T-helper 2 cell treated with Interferon-gamma antibody and Interleukin-4, amounts not matched to agents 5 μg/mL and 100 μg/mL, for 36 hours (primary cell): ENCODE results near the gene NHERF2.

ENCODE experiments used
- DNase-seq: peaks from one replicate; pipeline ENCODE4 v3.0.0; 2021; ENCODE audit warnings: low spot score
- H3K27ac Mint-ChIP-seq: one replicate; pipeline ENCODE4 v1.8.0; 2021; ENCODE audit warnings: mild to moderate bottlenecking, mixed read lengths
- H3K27me3 Mint-ChIP-seq: one replicate; pipeline ENCODE4 v1.8.0; 2021; ENCODE audit warnings: low read depth, mixed read lengths
- H3K36me3 Mint-ChIP-seq: one replicate; pipeline ENCODE4 v1.8.0; 2021; ENCODE audit warnings: low read depth, mixed read lengths
- H3K4me1 Mint-ChIP-seq: one replicate; pipeline ENCODE4 v1.8.0; 2021; ENCODE audit warnings: low read depth, mixed read lengths
- H3K4me3 Mint-ChIP-seq: one replicate; pipeline ENCODE4 v1.8.0; 2022; ENCODE audit warnings: mild to moderate bottlenecking, moderate library complexity, mixed read lengths
- H3K9me3 Mint-ChIP-seq: one replicate; pipeline ENCODE4 v1.8.0; 2021; ENCODE audit warnings: mixed read lengths

The NHERF2 gene

DNA sequence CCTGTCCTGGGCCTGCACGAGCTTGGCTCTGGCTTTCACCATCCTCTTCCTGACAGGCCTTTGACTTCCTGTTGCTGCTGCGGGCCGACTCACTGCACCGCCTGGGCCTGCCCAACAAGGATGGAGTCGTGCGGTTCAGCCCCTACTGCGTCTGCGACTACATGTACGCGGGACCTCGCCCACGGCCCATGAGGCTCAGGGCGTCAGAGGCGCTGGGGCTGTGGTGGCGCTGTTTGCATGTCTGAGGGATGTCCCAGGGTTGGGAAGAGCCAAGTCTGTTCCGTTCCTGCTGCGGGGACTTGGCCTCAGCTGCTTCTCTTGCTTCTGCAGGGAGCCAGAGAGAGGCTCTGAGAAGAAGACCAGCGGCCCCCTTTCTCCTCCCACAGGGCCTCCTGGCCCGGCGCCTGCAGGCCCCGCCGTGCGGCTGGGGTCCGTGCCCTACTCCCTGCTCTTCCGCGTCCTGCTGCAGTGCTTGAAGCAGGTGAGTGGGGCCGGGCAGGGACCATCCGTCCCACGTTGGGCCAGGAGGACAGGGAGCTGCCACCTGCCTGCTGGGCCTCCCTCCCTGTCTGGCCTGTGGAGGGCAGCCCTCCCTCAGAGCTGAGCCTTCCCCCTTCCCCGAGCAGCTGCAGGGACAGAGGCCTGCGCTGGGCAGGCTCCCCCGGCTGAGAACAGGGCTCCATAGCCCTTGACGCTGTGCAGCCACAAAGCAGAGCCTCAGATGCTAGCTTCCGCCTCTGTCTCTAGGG is 44.9 kb downstream of the NHERF2 start:
- H3K9me3 Mint-ChIP-seq, result no peaks in the 10 kb centered on the region
- H3K4me3 Mint-ChIP-seq, result no peak overlapping the region
- no peak for DNase-seq

DNA sequence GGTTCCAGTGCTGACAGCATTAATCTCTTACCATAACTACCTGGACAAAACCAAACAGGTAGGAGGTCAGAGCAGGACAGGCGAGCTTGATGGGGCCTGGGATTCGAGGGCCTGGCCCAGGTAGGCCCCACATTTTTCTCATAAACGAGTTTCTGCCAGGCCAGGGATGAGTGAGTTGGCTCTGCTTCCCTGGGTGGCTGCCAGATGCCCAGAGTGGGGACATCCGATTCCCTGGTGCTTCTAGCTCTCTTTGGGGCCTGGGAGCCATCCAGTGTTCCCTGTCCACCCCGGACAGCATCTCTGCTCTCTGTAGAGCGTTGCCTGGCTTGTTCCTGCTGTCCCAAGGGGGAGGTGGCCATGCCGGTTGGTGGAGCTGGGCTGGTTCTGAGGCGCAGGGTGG is 46.2 kb downstream of the NHERF2 start:
- no peaks in the 10 kb centered on the region for H3K9me3 Mint-ChIP-seq
- H3K27ac Mint-ChIP-seq, result no peak overlapping the region
- no peak for DNase-seq
- no peaks in the 10 kb centered on the region for H3K4me1 Mint-ChIP-seq
- no peak overlapping the region for H3K4me3 Mint-ChIP-seq
- no peaks in the 10 kb centered on the region for H3K27me3 Mint-ChIP-seq
- peaks cover 10% of the 10 kb centered on the region for H3K36me3 Mint-ChIP-seq

More for the DNA sequence above, 44.9 kb downstream of the NHERF2 start:
- H3K27me3 Mint-ChIP-seq, result no peaks in the 10 kb centered on the region
- H3K36me3 Mint-ChIP-seq, result peaks cover 14% of the 10 kb centered on the region
- H3K27ac Mint-ChIP-seq, result no peak overlapping the region
- H3K4me1 Mint-ChIP-seq, result no peaks in the 10 kb centered on the region

DNA sequence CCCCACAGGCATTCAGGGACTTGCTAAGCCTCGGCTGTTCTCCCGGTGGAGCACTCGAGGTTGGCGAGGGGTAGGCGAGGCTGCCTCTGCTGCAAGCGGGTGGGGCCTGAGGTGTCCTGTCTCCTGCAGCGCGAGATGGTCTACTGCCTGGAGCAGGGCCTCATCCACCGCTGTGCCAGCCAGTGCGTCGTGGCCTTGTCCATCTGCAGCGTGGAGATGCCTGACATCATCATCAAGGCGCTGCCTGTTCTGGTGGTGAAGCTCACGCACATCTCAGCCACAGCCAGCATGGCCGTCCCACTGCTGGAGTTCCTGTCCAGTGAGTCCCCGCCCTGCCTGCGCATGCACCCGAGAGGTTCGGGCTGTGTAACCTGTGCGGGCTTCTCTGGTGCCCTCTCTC is 47.4 kb downstream of the NHERF2 start:
- Mint-ChIP-seq H3K4me3 (no peak overlapping the region), H3K27me3 (no peaks in the 10 kb centered on the region), H3K36me3 (peaks cover 8% of the 10 kb centered on the region), H3K4me1 (no peaks in the 10 kb centered on the region), H3K27ac (no peak overlapping the region), H3K9me3 (no peaks in the 10 kb centered on the region)
- DNase-seq, result no peak

- Mint-ChIP-seq H3K4me3 (no peak overlapping the region), H3K36me3 (peaks cover 3% of the 10 kb centered on the region), H3K4me1 (no peaks in the 10 kb centered on the region), H3K27ac (no peak overlapping the region), H3K27me3 (no peaks in the 10 kb centered on the region), H3K9me3 (no peaks in the 10 kb centered on the region)
- DNase-seq, result no peak
These were observed 48.9 kb downstream of the NHERF2 start for GRCh38 chr16:2075631-2076030.

DNA sequence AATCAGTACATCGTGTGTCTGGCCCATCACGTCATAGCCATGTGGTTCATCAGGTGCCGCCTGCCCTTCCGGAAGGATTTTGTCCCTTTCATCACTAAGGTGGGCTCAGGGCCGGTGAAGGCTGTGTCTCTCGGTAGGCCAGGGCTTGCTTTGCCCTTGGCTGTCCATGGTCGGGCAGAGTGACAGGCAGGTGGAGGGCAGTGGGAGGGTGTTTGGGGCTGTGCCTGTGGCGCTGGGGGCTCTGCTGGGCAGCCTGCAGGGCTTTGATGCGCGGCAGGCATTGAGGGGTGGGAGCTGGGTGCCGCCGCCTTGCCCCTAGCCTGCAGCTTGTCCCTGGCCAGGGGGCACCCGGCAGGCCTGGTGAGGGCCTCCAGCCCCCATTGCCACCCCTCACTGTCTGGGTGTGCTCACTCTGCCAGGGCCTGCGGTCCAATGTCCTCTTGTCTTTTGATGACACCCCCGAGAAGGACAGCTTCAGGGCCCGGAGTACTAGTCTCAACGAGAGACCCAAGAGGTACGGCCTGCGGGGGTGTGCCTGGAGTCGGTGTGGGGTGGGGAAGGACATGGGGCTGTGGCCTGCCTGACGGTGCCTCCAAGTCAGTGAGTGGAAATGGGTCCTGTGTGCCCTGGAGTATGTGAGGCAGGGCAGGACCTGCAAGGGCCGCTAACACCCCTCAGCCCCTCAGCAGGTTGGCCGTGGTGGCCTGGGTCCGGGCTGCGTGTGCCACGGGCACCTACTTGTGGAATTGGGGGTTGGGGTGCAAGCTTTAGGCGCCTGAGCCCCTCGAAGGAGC is 49.6 kb downstream of the NHERF2 start:
- DNase-seq, result no peak
- no peak overlapping the region for H3K4me3 Mint-ChIP-seq
- H3K36me3 Mint-ChIP-seq, result peaks cover 3% of the 10 kb centered on the region
- no peak overlapping the region for H3K27ac Mint-ChIP-seq
- H3K9me3 Mint-ChIP-seq, result no peaks in the 10 kb centered on the region
- no peaks in the 10 kb centered on the region for H3K27me3 Mint-ChIP-seq
- H3K4me1 Mint-ChIP-seq, result no peaks in the 10 kb centered on the region

- H3K36me3 Mint-ChIP-seq, result peaks cover 3% of the 10 kb centered on the region
- no peak overlapping the region for H3K27ac Mint-ChIP-seq
- no peaks in the 10 kb centered on the region for H3K27me3 Mint-ChIP-seq
- DNase-seq, result no peak
- no peaks in the 10 kb centered on the region for H3K4me1 Mint-ChIP-seq
- H3K9me3 Mint-ChIP-seq, result no peaks in the 10 kb centered on the region
- no peak overlapping the region for H3K4me3 Mint-ChIP-seq
These were observed 50.3 kb downstream of the NHERF2 start for GRCh38 chr16:2077016-2077415.

DNA sequence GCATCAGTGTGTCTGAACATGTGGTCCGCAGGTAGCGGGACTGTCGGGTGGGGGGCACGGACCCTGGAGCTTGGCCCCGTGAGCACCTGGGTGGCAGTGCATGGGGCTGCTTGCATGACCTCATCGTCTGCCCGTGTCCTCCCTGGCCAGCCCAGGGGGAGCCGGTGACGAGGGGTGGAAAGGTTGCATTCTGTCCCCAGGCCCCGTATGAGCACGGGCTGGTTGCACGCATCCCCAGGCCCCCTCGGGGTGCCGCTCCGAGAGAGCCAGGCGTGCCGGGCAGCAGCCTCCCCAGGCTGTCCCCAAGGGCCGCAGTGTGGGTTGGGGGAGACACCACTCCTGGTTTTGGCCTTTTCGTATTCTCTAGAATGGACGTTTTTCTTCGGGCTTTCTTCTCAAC is 51.0 kb downstream of the NHERF2 start:
- no peak for DNase-seq
- Mint-ChIP-seq H3K4me1 (no peaks in the 10 kb centered on the region), H3K27ac (no peak overlapping the region), H3K27me3 (no peaks in the 10 kb centered on the region), H3K9me3 (no peaks in the 10 kb centered on the region), H3K4me3 (no peak overlapping the region), H3K36me3 (peaks cover 3% of the 10 kb centered on the region)

GRCh38 chr16:2078096-2078495 is 51.4 kb downstream of the NHERF2 start:
- no peak overlapping the region for H3K27ac Mint-ChIP-seq
- H3K4me3 Mint-ChIP-seq, result no peak overlapping the region
- H3K27me3 Mint-ChIP-seq, result no peaks in the 10 kb centered on the region
- H3K9me3 Mint-ChIP-seq, result no peaks in the 10 kb centered on the region
- H3K36me3 Mint-ChIP-seq, result peaks cover 3% of the 10 kb centered on the region
- DNase-seq, result no peak
- no peaks in the 10 kb centered on the region for H3K4me1 Mint-ChIP-seq

DNA sequence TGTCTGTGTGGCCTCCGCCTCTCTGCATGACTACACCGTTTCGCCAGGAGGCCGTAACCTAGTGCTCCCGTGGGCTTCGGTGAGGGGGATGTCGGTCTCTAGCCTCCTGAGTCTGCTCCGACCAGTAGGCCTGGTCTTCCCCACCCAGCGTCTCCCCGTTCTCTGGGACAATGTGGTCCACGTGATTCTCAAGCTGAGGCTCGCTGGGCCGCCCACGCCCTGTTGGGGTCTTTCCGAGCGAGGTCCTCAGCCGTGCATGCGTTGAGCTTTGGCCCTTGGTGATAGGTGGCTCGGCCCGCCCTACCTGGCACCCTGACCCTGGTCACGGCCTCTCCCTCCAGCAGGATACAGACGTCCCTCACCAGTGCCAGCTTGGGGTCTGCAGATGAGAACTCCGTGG is 52.0 kb downstream of the NHERF2 start:
- DNase-seq, result no peak
- no peak overlapping the region for H3K27ac Mint-ChIP-seq
- H3K27me3 Mint-ChIP-seq, result no peaks in the 10 kb centered on the region
- no peaks in the 10 kb centered on the region for H3K9me3 Mint-ChIP-seq
- no peaks in the 10 kb centered on the region for H3K4me1 Mint-ChIP-seq
- peaks cover 3% of the 10 kb centered on the region for H3K36me3 Mint-ChIP-seq
- no peak overlapping the region for H3K4me3 Mint-ChIP-seq

GRCh38 chr16:2079311-2079800 is 52.7 kb downstream of the NHERF2 start:
- no peaks in the 10 kb centered on the region for H3K4me1 Mint-ChIP-seq
- H3K9me3 Mint-ChIP-seq, result no peaks in the 10 kb centered on the region
- H3K4me3 Mint-ChIP-seq, result no peak overlapping the region
- peaks cover 3% of the 10 kb centered on the region for H3K36me3 Mint-ChIP-seq
- no peaks in the 10 kb centered on the region for H3K27me3 Mint-ChIP-seq
- no peak overlapping the region for H3K27ac Mint-ChIP-seq
- DNase-seq, result no peak

GRCh38 chr16:2079991-2080390 is 53.3 kb downstream of the NHERF2 start:
- no peak overlapping the region for H3K27ac Mint-ChIP-seq

GRCh38 chr16:2081201-2082084 is 54.7 kb downstream of the NHERF2 start:
- Mint-ChIP-seq H3K9me3 (no peaks in the 10 kb centered on the region), H3K27me3 (no peaks in the 10 kb centered on the region), H3K27ac (no peak overlapping the region), H3K36me3 (no peaks in the 10 kb centered on the region), H3K4me1 (no peaks in the 10 kb centered on the region), H3K4me3 (no peak overlapping the region)
- DNase-seq, result no peak

More at GRCh38 chr16:2079991-2080390, 53.3 kb downstream of the NHERF2 start:
- no peaks in the 10 kb centered on the region for H3K4me1 Mint-ChIP-seq
- DNase-seq, result no peak
- no peaks in the 10 kb centered on the region for H3K36me3 Mint-ChIP-seq
- H3K9me3 Mint-ChIP-seq, result no peaks in the 10 kb centered on the region
- no peak overlapping the region for H3K4me3 Mint-ChIP-seq
- no peaks in the 10 kb centered on the region for H3K27me3 Mint-ChIP-seq

GRCh38 chr16:2082171-2082982 is 55.7 kb downstream of the NHERF2 start:
- H3K4me3 Mint-ChIP-seq, result no peak overlapping the region
- no peaks in the 10 kb centered on the region for H3K36me3 Mint-ChIP-seq
- H3K27ac Mint-ChIP-seq, result no peak overlapping the region
- H3K27me3 Mint-ChIP-seq, result no peaks in the 10 kb centered on the region
- H3K4me1 Mint-ChIP-seq, result no peaks in the 10 kb centered on the region
- H3K9me3 Mint-ChIP-seq, result no peaks in the 10 kb centered on the region
- DNase-seq, result no peak
